Stomach (tissue), 4 donors: ENCODE results near the gene GALNT2.

Source experiments
- CTCF ChIP-seq, 7 experiments: fragments of 450-650 bp in 4 of 7; fragments of 200-600 bp in 3 of 7; sonication (generic) in 3 of 7; IDR thresholded peaks; one replicate each; pipeline ENCODE4 v1.5.1; 2016 to 2019; ENCODE audit warnings: antibody characterized with exemption in 7 of 7, control low read depth in 2 of 7, mild to moderate bottlenecking in 1 of 7
- EP300 ChIP-seq: sonication (generic); formaldehyde crosslinking; IDR thresholded peaks from one replicate; pipeline ENCODE4 v1.6.1; 2017; ENCODE audit warnings: antibody characterized with exemption
- POLR2AphosphoS5 ChIP-seq, 3 donors: sonication (generic); formaldehyde crosslinking; IDR thresholded peaks; one replicate each; pipeline ENCODE4 v1.6.1; 2016; ENCODE audit warnings: antibody characterized with exemption in 3 of 3

GRCh38 chr1:230256896-230257295 lies 189.9 kb downstream of the GALNT2 start:
- TF ChIP-seq CTCF (IDR thresholded peaks at IDR 0.05) (no peak), POLR2AphosphoS5 (IDR thresholded peaks at IDR 0.05) (no peak), EP300 (no peak)
